Smooth muscle cell (in vitro differentiated cells): ENCODE measurements around the gene NT5DC1. TPM values are rescaled to one million over a fixed set of nuclear protein-coding genes. Genes with fewer than 3 reads are reported as not detected.

Experiments
- DNase-seq: peaks from one replicate; lab custom pipeline; 2025; ENCODE audit not compliant: unreplicated experiment; lab: John Stamatoyannopoulos, UW
- H2AFZ ChIP-seq: fragments of 200-600 bp; sonication (generic); 2 replicates; pipeline ENCODE4 v1.6.0; 2016; ENCODE audit warnings: antibody characterized with exemption, low read depth, mild to moderate bottlenecking
- H3F3A ChIP-seq: fragments of 200-600 bp; sonication (generic); 2 replicates; pipeline ENCODE4 v1.6.0; 2017; ENCODE audit warnings: antibody characterized with exemption, low read depth
- H3K27ac ChIP-seq: fragments of 200-600 bp; sonication (generic); 2 replicates; pipeline ENCODE4 v1.5.1; 2016; ENCODE audit warnings: low read depth, mild to moderate bottlenecking
- H3K27me3 ChIP-seq: fragments of 200-600 bp; sonication (generic); 2 replicates; pipeline ENCODE4 v1.6.1; 2016; ENCODE audit warnings: low read depth, mild to moderate bottlenecking
- H3K36me3 ChIP-seq: fragments of 200-600 bp; sonication (generic); 2 replicates; pipeline ENCODE4 v1.5.1; 2016; ENCODE audit warnings: low read depth
- H3K4me1 ChIP-seq: fragments of 200-600 bp; sonication (generic); 2 replicates; pipeline ENCODE4 v1.5.1; 2016; ENCODE audit warnings: low read depth
- H3K4me2 ChIP-seq: fragments of 200-600 bp; sonication (generic); 2 replicates; pipeline ENCODE4 v1.6.0; 2016; ENCODE audit warnings: mild to moderate bottlenecking
- H3K4me3 ChIP-seq: fragments of 200-600 bp; sonication (generic); 2 replicates; pipeline ENCODE4 v1.5.1; 2016; ENCODE audit warnings: mild to moderate bottlenecking
- H3K79me2 ChIP-seq: fragments of 200-600 bp; sonication (generic); 2 replicates; pipeline ENCODE4 v1.6.0; 2016; ENCODE audit warnings: low read depth, mild to moderate bottlenecking
- H3K9ac ChIP-seq: fragments of 200-600 bp; sonication (generic); 2 replicates; pipeline ENCODE4 v1.6.0; 2016; ENCODE audit warnings: low read depth
- H3K9me3 ChIP-seq: fragments of 200-600 bp; sonication (generic); replicated peaks from 2 replicates; pipeline ENCODE4 v1.5.1; 2016; ENCODE audit warnings: low read depth
- H4K20me1 ChIP-seq: fragments of 200-600 bp; sonication (generic); 2 replicates; pipeline ENCODE4 v1.6.0; 2016; ENCODE audit warnings: low read depth
- WGBS: methylation state at CpG from one replicate; pipeline ENCODE4 v1.1.7; 2016; ENCODE audit warnings: low lambda C conversion rate; 5-methylcytosine and 5-hydroxymethylcytosine counted together
- polyA plus RNA-seq: library from polyadenylated mRNA; unstranded; fragments of >200 nt; fragmentation: Nextera tagmentation; extraction: Ambion mirVana; gene quantifications from 2 replicates; pipeline ENCODE4 v1.2.1, GENCODE V29; 2016
- total RNA-seq: library from RNA; depleted of rRNA; stranded (reverse); fragments of >200 nt; gene quantifications from 2 replicates; pipeline ENCODE4 v1.2.3, GENCODE V29; 2014
- TF ChIP-seq, protein P1 (sequence below): fragments of 200-600 bp; sonication (generic); IDR thresholded peaks from 2 replicates; pipeline ENCODE4 v1.5.1; 2017; ENCODE audit warnings: borderline replicate concordance, mild to moderate bottlenecking, antibody characterized with exemption; ENCODE audit not compliant: insufficient read depth, poor library complexity, severe bottlenecking

Gene NT5DC1
- total and polyA plus RNA-seq, 2 experiments from 2014 or later = 3.7 to 23.9 TPM

- Histone ChIP-seq H3K4me1 (peaks cover 10% of the 10 kb centered on the region), H4K20me1 (no peaks in the 10 kb centered on the region), H3K4me2 (no peak overlapping the region), H3F3A (no peaks in the 10 kb centered on the region), H3K27me3 (no peaks in the 10 kb centered on the region), H3K79me2 (no peaks in the 10 kb centered on the region), H3K9me3 (no peaks in the 10 kb centered on the region), H3K36me3 (no peaks in the 10 kb centered on the region), H3K27ac (no peak overlapping the region), H3K9ac (no peak overlapping the region), H2AFZ (no peak overlapping the region), H3K4me3 (no peak overlapping the region)
- no peak for DNase-seq
- TF ChIP-seq, protein P1, sequence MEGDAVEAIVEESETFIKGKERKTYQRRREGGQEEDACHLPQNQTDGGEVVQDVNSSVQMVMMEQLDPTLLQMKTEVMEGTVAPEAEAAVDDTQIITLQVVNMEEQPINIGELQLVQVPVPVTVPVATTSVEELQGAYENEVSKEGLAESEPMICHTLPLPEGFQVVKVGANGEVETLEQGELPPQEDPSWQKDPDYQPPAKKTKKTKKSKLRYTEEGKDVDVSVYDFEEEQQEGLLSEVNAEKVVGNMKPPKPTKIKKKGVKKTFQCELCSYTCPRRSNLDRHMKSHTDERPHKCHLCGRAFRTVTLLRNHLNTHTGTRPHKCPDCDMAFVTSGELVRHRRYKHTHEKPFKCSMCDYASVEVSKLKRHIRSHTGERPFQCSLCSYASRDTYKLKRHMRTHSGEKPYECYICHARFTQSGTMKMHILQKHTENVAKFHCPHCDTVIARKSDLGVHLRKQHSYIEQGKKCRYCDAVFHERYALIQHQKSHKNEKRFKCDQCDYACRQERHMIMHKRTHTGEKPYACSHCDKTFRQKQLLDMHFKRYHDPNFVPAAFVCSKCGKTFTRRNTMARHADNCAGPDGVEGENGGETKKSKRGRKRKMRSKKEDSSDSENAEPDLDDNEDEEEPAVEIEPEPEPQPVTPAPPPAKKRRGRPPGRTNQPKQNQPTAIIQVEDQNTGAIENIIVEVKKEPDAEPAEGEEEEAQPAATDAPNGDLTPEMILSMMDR = no peak
- WGBS = 69% methylated on average over 3 of the region's 3 CpGs
Observed at GRCh38 chr6:116078522-116078921, 22.1 kb upstream of the NT5DC1 start.

- no peaks in the 10 kb centered on the region for H4K20me1 ChIP-seq
- H3K36me3 ChIP-seq = no peaks in the 10 kb centered on the region
- H3K4me3 ChIP-seq = no peak overlapping the region
- H3K79me2 ChIP-seq = no peaks in the 10 kb centered on the region
- DNase-seq = no peak
- no peaks in the 10 kb centered on the region for H3K9me3 ChIP-seq
- no peak overlapping the region for H3K9ac ChIP-seq
- TF ChIP-seq, protein P1 = no peak
- WGBS = 94% methylated on average over 3 of the region's 3 CpGs
- no peak overlapping the region for H3K27ac ChIP-seq
- no peaks in the 10 kb centered on the region for H3F3A ChIP-seq
- no peak overlapping the region for H2AFZ ChIP-seq
- peaks cover 8% of the 10 kb centered on the region for H3K4me1 ChIP-seq
- H3K4me2 ChIP-seq = no peak overlapping the region
- H3K27me3 ChIP-seq = no peaks in the 10 kb centered on the region
Observed at GRCh38 chr6:116078945-116079344, 21.7 kb upstream of the NT5DC1 start.

DNA sequence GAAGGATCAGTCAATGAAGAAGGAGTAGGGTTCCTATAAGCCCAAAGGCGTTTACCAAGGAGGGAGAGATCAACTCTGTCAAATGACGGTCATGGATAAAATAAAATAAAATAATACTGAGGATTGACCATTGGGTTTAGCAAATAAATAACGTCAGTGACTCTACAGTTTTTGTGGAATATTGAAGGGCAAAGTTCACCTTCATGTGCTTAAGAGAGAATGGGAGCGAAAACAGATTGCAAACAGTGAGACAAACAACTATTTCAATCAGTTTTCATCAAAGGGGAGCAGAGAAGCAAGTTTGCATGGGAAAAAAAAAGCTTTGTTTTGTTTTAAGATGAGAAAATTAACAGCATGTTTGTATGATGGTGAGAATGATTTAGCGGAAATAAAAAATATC, 17.6 kb upstream of the NT5DC1 start:
- no peak overlapping the region for H2AFZ ChIP-seq
- H3K79me2 ChIP-seq = no peaks in the 10 kb centered on the region
- no peaks in the 10 kb centered on the region for H3K36me3 ChIP-seq
- H3K9ac ChIP-seq = no peak overlapping the region
- no peaks in the 10 kb centered on the region for H4K20me1 ChIP-seq
- peaks cover 3% of the 10 kb centered on the region for H3K4me1 ChIP-seq
- H3K27me3 ChIP-seq = no peaks in the 10 kb centered on the region
- H3K27ac ChIP-seq = no peak overlapping the region
- TF ChIP-seq, protein P1 = no peak
- H3K4me2 ChIP-seq = no peak overlapping the region
- H3F3A ChIP-seq = no peaks in the 10 kb centered on the region
- 96% methylated on average over 5 of the region's 5 CpGs for WGBS
- no peak for DNase-seq
- no peaks in the 10 kb centered on the region for H3K9me3 ChIP-seq
- no peak overlapping the region for H3K4me3 ChIP-seq

DNA sequence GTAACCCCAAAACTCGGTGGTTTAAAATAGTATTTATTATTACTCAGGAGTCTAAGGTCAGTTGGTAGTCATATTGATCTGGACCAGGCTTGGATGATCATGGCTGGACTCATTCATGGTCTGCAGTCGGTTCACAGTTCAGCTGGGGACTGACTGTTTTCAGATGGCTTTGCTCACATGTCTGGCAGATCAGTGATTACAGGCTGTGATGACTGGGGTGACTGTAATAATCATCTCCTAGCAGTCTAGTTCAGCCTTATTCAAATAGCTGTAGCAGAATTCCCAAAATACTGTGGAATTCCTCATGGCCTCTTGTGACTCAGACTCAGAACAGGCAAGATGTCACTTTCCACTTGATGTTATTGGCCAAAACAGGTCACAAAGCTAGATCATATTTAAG, 16.4 kb upstream of the NT5DC1 start:
- Histone ChIP-seq H3K4me3 (no peak overlapping the region), H3K27me3 (no peaks in the 10 kb centered on the region)
- TF ChIP-seq, protein P1 = no peak

More for the DNA sequence above, 16.4 kb upstream of the NT5DC1 start:
- H3K27ac ChIP-seq = no peak overlapping the region
- H3K9me3 ChIP-seq = no peaks in the 10 kb centered on the region
- DNase-seq = no peak
- no peaks in the 10 kb centered on the region for H3F3A ChIP-seq
- no peak overlapping the region for H3K4me2 ChIP-seq
- peaks cover 3% of the 10 kb centered on the region for H3K4me1 ChIP-seq
- H4K20me1 ChIP-seq = no peaks in the 10 kb centered on the region
- H2AFZ ChIP-seq = no peak overlapping the region
- no peak overlapping the region for H3K9ac ChIP-seq
- 75% methylated on average over 2 of the region's 2 CpGs for WGBS
- no peaks in the 10 kb centered on the region for H3K79me2 ChIP-seq
- H3K36me3 ChIP-seq = no peaks in the 10 kb centered on the region
